Heart right ventricle (tissue), 16 donors: Measurements from ENCODE around the gene E2F6. TPM values are rescaled to one million over a fixed set of nuclear protein-coding genes. Genes with fewer than 3 reads are reported as not detected.

Experiments used
- ATAC-seq, 8 donors: fragments of 200-7000 bp; cut with Tn5 transposase; one replicate each; pipeline ENCODE4 v1.9.1; 2020; ENCODE audit warnings: mild to moderate bottlenecking in 8 of 8, moderate library complexity in 8 of 8, moderate number of reproducible peaks in 1 of 8
- DNase-seq, 2 donors: peaks; one replicate each; pipeline ENCODE4 v3.0.0-alpha.2; 2020
- H3K27ac ChIP-seq, 10 donors: fragments of 200-600 bp; sonication (generic) in 2 of 10; one replicate each; pipeline versions ENCODE4 v1.5.0 to v1.8.0; 2020 to 2022; ENCODE audit warnings: mild to moderate bottlenecking in 3 of 10
- H3K27me3 ChIP-seq, 7 donors: fragments of 200-600 bp; one replicate each; pipeline ENCODE4 v1.8.0; 2021 to 2022; ENCODE audit warnings: mild to moderate bottlenecking in 2 of 7
- H3K36me3 ChIP-seq, 9 donors: fragments of 200-600 bp; sonication (generic) in 1 of 9; one replicate each; pipeline versions ENCODE4 v1.5.0 to v1.8.0; 2020 to 2022; ENCODE audit warnings: mild to moderate bottlenecking in 2 of 9
- H3K4me1 ChIP-seq, 9 donors: fragments of 200-600 bp; sonication (generic) in 1 of 9; one replicate each; pipeline versions ENCODE4 v1.5.0 to v1.8.0; 2020 to 2022; ENCODE audit warnings: mild to moderate bottlenecking in 4 of 9
- H3K4me3 ChIP-seq, 10 donors: fragments of 200-600 bp; sonication (generic) in 2 of 10; one replicate each; pipeline versions ENCODE4 v1.5.0 to v1.8.0; 2020 to 2022; ENCODE audit warnings: mild to moderate bottlenecking in 7 of 10, moderate library complexity in 2 of 10
- H3K9me3 ChIP-seq, 11 donors: fragments of 200-600 bp in 10 of 11; sonication (generic) in 2 of 11; one replicate each; pipeline versions ENCODE4 v1.5.0 to v1.8.0; 2013 to 2022; ENCODE audit warnings: mild to moderate bottlenecking in 2 of 11, control low read depth in 1 of 11, moderate library complexity in 1 of 11
- WGBS, 2 donors: extraction: QIAGEN DNeasy Blood & Tissue Kit; methylation state at CpG; one replicate each; pipeline ENCODE4 v1.1.7; 2013; ENCODE audit warnings: inconsistent platforms in 1 of 2; 5-methylcytosine and 5-hydroxymethylcytosine counted together
- intact Hi-C, 10 donors: fragments of 100-400 bp; cut with DNase I; formaldehyde crosslinking; loops; one replicate each; pipeline versions ENCODE4 v1.11.1 to v1.14.2; 2022
- polyA plus RNA-seq, 2 donors: library from polyadenylated mRNA; stranded (reverse); fragments of 200-250 nt; gene quantifications; one replicate each; pipeline ENCODE4 v1.2.3, GENCODE V29; 2013
- total RNA-seq, 10 donors: library from RNA; stranded (reverse); fragmentation: NEBNext Ultra II Directional in 3 of 10; extraction: Animal tissue kit (Norgen Biotek cat#: 25700) in 3 of 10; gene quantifications; one replicate each; pipeline versions ENCODE4 v1.2.1 to v1.2.4, GENCODE V29; 2021 to 2023
- TF ChIP-seq, protein P1 (sequence below), 9 donors: fragments of 200-600 bp; sonication (generic) in 2 of 9; IDR thresholded peaks; one replicate each; pipeline versions ENCODE4 v1.5.0 to v1.8.0; 2021 to 2022; ENCODE audit warnings: antibody characterized with exemption in 9 of 9, mild to moderate bottlenecking in 5 of 9, moderate library complexity in 1 of 9
- donor health status: Arrhythmogenic right ventricular cardiomyopathy.
- donor health status: ischemic (EF 13 %, LVEDD 7.1; RV severe dilation, severe dysfunction).
- donor health status: healthy with polysubstance abuse.
- donor health status: DM: no; HTN: yes; CAD: no.
- donor health status: DM: no; HTN: no; CAD: no.
- donor health status: ischemic (EF 25% LVEDD 6.9; RV normal size, moderate dysfunction).
- donor health status: ischemic (EF 25% LVEDD 5.7; RV mildly dilated, moderate dysfunction).
- donor health status: healthy.
- donor health status: DM: yes; HTN: yes; CAD: no.
- donor health status: Ischemic cardiomyopathy.
- donor health status: ischemic (EF 35%, LVEDD 5.7; RV mildly dilated, moderate dysfunction).
- donor health status: nonischemic (EF 11% LVEDD 7.7; RV severe dilation, severe dysfunction).
- donor health status: DM: yes; HTN: yes; CAD: no.
- donor health status: PGD.
- donor health status: ischemic (EF 29% LVEDD 5.4; RV normal size, mild dysfunction).
- donor health status: nonischemic (EF 23%, LVEDD 6.1; RV moderate dilation, normal function).

The E2F6 gene
- total and polyA plus RNA-seq, 12 donors: 8.1 to 18.6 (median 13.6) TPM

DNA sequence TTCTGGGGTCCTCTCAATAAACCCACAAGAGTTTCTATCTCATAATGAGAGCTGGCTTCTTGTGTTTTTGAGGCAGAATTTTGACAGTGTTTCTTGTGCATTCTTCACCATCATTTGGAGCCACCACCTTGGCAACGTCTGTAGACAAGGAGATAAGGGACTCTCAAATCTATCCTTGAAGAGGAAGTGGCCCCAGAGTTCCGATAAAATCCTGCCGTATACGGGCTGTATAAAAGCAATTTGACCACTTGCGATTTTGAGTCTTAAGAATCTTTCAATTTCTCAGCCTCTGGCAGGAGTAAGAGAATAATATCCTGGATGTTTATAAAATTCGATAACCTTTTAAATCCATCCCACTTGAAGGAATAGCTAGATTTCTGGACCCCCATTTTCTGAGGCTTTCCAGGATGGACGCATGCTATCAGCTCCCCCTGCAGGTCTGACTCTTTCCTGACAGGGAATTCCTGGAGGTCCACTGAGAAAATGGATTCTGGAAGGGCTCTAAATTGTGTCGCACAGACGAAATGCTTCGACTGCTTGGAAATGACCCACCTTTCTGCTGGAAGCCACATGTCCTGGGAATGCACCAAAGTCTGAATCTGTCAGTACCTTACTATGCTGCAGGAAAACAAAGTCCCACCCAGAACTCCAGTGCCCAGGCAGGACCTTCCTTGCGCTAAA lies 54.1 kb downstream of the E2F6 start:
- TF ChIP-seq, protein P1, sequence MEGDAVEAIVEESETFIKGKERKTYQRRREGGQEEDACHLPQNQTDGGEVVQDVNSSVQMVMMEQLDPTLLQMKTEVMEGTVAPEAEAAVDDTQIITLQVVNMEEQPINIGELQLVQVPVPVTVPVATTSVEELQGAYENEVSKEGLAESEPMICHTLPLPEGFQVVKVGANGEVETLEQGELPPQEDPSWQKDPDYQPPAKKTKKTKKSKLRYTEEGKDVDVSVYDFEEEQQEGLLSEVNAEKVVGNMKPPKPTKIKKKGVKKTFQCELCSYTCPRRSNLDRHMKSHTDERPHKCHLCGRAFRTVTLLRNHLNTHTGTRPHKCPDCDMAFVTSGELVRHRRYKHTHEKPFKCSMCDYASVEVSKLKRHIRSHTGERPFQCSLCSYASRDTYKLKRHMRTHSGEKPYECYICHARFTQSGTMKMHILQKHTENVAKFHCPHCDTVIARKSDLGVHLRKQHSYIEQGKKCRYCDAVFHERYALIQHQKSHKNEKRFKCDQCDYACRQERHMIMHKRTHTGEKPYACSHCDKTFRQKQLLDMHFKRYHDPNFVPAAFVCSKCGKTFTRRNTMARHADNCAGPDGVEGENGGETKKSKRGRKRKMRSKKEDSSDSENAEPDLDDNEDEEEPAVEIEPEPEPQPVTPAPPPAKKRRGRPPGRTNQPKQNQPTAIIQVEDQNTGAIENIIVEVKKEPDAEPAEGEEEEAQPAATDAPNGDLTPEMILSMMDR (IDR thresholded peaks at IDR 0.05): peak; percentile 73 to 95 (median 86)
- WGBS, 2 donors: 21 to 22% methylated on average over 11 of the region's 11 CpGs
- DNase-seq (peak in 1 of 2 donors; percentile 80), ATAC-seq (peak; percentile 38 to 85 (median 73))
- no peaks in the 10 kb centered on the region for H3K9me3 ChIP-seq
- H3K4me3 ChIP-seq: peak overlapping the region in 9 of 10 donors; percentile 26 to 56 (median 46)
- H3K27ac ChIP-seq: peak overlapping the region in 4 of 10 donors; percentile 2 to 53 (median 26)
- H3K27me3 ChIP-seq: no peaks in the 10 kb centered on the region
- intact Hi-C loops: loop anchor here (1.0 to 10.0 kb wide), 11 partner anchors 65 to 280 kb away; partner anchors contain the start of gene ROCK2 (in 4 of the 10)
- H3K4me1 ChIP-seq: peaks cover 0 to 19% (median 10%) of the 10 kb centered on the region in 9 donors
- H3K36me3 ChIP-seq: no peaks in the 10 kb centered on the region

DNA sequence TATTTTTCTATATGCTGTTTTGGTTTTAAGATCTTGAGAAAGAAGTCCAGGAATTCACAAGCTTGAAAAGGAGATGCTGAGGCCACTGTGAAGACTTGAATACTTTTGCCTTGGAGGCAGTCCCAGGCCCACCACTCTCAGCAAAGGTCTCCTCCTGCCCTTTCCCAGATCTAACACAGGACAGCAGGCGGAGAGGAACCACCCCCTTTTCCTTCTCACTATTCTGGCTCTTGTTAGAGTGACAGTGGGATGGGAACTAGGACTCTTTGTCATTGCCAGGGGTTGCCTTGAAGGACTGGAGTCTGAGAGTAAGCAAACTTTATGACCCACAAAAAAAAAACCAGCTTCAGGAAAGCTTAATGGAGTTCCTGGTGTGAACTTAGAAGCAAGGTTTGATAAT lies 54.7 kb downstream of the E2F6 start:
- Histone ChIP-seq H3K9me3 (no peaks in the 10 kb centered on the region), H3K27ac (peak overlapping the region in 4 of 10 donors; percentile 2 to 53 (median 26)), H3K36me3 (no peaks in the 10 kb centered on the region), H3K4me1 (peaks cover 0 to 26% (median 16%) of the 10 kb centered on the region in 9 donors), H3K4me3 (peak overlapping the region in 5 of 10 donors; percentile 42 to 56 (median 51)), H3K27me3 (no peaks in the 10 kb centered on the region)
- TF ChIP-seq, protein P1 (IDR thresholded peaks at IDR 0.05): no peak
- ATAC-seq (peak in 6 of 8 donors; percentile 25 to 50 (median 38)), DNase-seq (no peak)
- 73 to 86% methylated on average over 1 of the region's 1 CpG for WGBS, 2 donors
- intact Hi-C loops: loop anchor here in 9 of 10 donors (2.0 to 10.0 kb wide), 8 partner anchors 64 to 279 kb away; partner anchors contain the start of gene ROCK2 (in 3 of the 9)

- Histone ChIP-seq H3K27me3 (no peaks in the 10 kb centered on the region), H3K4me3 (no peak overlapping the region), H3K9me3 (no peaks in the 10 kb centered on the region), H3K4me1 (peaks cover 0 to 35% (median 17%) of the 10 kb centered on the region in 9 donors), H3K27ac (no peak overlapping the region), H3K36me3 (no peaks in the 10 kb centered on the region)
- DNase-seq: no peak
- WGBS, 2 donors: 87 to 89% methylated on average over 5 of the region's 5 CpGs
- no peak for ATAC-seq
- TF ChIP-seq, protein P1 (IDR thresholded peaks at IDR 0.05): no peak
- intact Hi-C loops: loop anchor here in 9 of 10 donors (2.0 to 10.0 kb wide), 8 partner anchors 63 to 278 kb away; partner anchors contain the start of gene ROCK2 (in 3 of the 9)
Observed at GRCh38 chr2:11410101-11410500, 55.9 kb downstream of the E2F6 start.

DNA sequence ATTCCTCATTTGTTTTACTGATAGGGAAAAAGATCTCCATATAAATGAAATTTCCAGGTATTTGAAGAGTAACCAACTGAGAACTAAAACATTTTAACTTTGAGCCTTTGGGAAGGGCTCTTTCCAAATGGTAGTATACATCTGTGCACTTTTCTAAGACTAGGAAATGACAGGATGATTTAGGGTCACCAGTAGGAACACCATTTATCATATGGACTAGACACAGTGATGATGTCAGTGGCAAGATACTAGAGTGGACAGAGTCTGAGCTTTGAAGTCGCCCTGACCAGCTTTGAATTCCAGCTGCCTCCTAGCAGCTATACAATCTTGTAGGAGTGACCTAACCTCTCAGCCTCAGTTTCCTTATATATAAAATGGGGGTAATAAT lies 56.4 kb downstream of the E2F6 start:
- ATAC-seq (no peak), DNase-seq (no peak)
- Histone ChIP-seq H3K27ac (no peak overlapping the region), H3K4me3 (no peak overlapping the region), H3K27me3 (no peaks in the 10 kb centered on the region), H3K4me1 (peaks cover 0 to 41% (median 19%) of the 10 kb centered on the region in 9 donors), H3K9me3 (no peaks in the 10 kb centered on the region), H3K36me3 (no peaks in the 10 kb centered on the region)
- intact Hi-C loops: loop anchor here in 4 of 10 donors (5.0 kb wide), 2 partner anchors 67 to 277 kb away; partner anchors contain the start of gene ROCK2 (in 3 of the 4)
- 84 to 97% methylated on average over 1 of the region's 1 CpG for WGBS, 2 donors
- TF ChIP-seq, protein P1 (IDR thresholded peaks at IDR 0.05): no peak
